Retinal pigment epithelial cell (primary cell): ENCODE results near the gene AKTIP.

Source experiments
- DNase-seq: peaks from one replicate; pipeline ENCODE4 v3.0.0-alpha.2; 2010; ENCODE audit warnings: low read depth
- H3K4me3 ChIP-seq: 2 replicates; pipeline ENCODE4 v1.5.1; 2011; ENCODE audit warnings: mild to moderate bottlenecking, low read length, control low read depth, moderate library complexity
- TF ChIP-seq, protein P1 (sequence below): conservative IDR thresholded peaks from 2 replicates; pipeline ENCODE4 v1.5.1; 2011; ENCODE audit warnings: low read depth, low read length, control low read depth, inconsistent platforms

The AKTIP gene

DNA sequence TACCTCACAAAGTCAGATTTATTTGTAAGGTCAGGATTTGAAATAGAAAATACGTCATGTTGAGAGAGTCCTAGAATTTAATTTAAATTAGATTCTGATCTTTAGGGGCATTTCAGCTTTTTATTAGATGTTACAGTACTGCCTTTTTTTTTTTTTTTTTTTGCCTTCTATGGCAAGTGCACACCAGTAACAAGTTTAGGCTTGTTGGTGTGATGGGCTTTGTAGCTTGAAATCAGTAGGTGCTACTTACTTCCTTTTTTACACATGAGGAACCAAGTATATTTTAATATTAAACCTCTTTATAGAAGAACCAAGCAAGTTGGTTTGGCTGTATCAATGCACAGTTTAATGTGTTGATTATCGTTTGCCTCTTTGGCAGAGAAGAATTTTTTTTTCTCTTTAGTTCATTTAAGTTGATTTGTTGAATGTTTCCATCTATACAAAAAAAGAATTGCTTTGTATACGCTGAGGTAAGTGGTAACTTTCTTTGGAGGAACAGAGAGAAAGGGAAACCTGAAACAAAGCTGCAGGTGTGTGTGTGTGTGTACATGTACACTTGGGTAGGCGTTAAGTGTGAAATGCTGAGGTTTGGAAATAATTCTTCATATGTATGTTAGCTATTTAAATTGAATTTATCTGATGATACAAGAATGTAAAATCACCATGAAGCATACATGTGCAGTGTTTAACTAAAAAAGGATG is 53.0 kb downstream of the AKTIP start:
- no peak for DNase-seq
- TF ChIP-seq, protein P1, sequence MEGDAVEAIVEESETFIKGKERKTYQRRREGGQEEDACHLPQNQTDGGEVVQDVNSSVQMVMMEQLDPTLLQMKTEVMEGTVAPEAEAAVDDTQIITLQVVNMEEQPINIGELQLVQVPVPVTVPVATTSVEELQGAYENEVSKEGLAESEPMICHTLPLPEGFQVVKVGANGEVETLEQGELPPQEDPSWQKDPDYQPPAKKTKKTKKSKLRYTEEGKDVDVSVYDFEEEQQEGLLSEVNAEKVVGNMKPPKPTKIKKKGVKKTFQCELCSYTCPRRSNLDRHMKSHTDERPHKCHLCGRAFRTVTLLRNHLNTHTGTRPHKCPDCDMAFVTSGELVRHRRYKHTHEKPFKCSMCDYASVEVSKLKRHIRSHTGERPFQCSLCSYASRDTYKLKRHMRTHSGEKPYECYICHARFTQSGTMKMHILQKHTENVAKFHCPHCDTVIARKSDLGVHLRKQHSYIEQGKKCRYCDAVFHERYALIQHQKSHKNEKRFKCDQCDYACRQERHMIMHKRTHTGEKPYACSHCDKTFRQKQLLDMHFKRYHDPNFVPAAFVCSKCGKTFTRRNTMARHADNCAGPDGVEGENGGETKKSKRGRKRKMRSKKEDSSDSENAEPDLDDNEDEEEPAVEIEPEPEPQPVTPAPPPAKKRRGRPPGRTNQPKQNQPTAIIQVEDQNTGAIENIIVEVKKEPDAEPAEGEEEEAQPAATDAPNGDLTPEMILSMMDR, result no peak
- H3K4me3 ChIP-seq, result no peak overlapping the region

DNA sequence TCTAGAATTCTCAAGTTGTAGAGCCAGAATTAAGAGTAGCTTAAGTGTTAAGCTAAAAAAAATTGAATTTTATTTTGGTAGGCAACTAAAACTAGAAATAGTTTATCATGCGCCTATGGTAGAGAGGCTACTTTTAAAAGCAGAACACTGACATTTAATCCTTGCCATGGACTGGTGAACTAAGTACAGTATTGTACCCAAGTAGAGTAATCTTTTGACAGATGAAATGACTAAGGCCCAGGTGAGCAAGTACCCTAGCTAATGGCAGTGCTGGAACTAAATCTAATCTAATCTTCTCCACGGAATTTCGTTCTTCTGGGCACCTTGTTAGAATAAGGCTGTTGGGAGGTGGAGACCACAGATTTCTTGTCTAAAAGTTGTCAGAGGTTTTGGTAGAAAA is 56.9 kb downstream of the AKTIP start:
- no peak overlapping the region for H3K4me3 ChIP-seq
- TF ChIP-seq, protein P1, result no peak
- no peak for DNase-seq

DNA sequence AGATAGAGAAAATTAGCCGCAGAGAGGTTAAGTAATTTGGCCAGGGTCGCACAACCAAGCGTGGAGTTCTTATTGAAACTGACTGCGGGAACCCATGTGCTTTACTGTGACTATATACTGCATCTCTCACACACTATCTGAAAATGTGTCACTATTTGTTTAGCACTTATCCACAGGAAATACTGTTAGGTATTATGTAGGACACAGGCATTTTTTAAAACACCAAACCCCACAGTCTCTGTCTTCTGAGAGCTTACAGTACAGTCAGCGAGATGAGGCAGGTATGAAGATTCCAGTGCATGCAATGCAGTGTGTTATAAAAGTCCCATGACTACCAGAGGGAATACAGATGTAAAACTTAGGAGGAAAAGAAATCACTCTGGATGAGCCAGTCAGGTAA is 57.5 kb downstream of the AKTIP start:
- TF ChIP-seq, protein P1, result no peak
- DNase-seq, result no peak
- H3K4me3 ChIP-seq, result no peak overlapping the region
